GM12878 (cell line): Measurements from ENCODE around the gene FAM177B. TPM values are rescaled to one million over a fixed set of nuclear protein-coding genes. Genes with fewer than 3 reads are reported as not detected.

Experiments used
- ATAC-seq: fragments of 200-7000 bp; cut with Tn5 transposase; 3 replicates; pipeline ENCODE4 v1.9.1; 2020; ENCODE audit warnings: mild to moderate bottlenecking, moderate library complexity
- BruUV-seq: library from RNA; stranded (reverse); fragments of 400-500 nt; replicated peaks from 2 replicates; lab custom pipeline; 2021; lab: Mats Ljungman, UMichigan
- CTCF ChIA-PET: fragments of 300-600 bp; sonication (Branson Sonifier 250); formaldehyde crosslinking; extraction: SDS; loops from one replicate; lab custom pipeline; 2021; ENCODE audit warnings: inconsistent platforms; lab: Yijun Ruan, JAX
- POLR2A ChIA-PET: fragments of 350-600 bp; formaldehyde crosslinking; extraction: SDS; loops from one replicate; lab custom pipeline; 2021; ENCODE audit warnings: inconsistent platforms; lab: Charles Lee
- RAD21 ChIA-PET: fragments of 300-600 bp; sonication (Branson Sonifier 250); formaldehyde crosslinking; loops from one replicate; lab custom pipeline; 2023; ENCODE audit warnings: antibody characterized with exemption; ENCODE audit not compliant: unreplicated experiment; lab: Charles Lee
- SMC1A ChIA-PET: fragments of 300-600 bp; sonication (Branson Sonifier 250); formaldehyde crosslinking; loops from one replicate; lab custom pipeline; 2023; ENCODE audit not compliant: unreplicated experiment, uncharacterized antibody; lab: Charles Lee
- DNase-seq: peaks from one replicate; pipeline ENCODE4 v3.0.0-alpha.2; 2011; ENCODE audit warnings: low read depth, low spot score
- FAIRE-seq: peaks from 3 replicates; lab custom pipeline; 2011; peaks lifted over from hg19 to GRCh38; lab: Jason Lieb, UNC
- H2AFZ ChIP-seq: 2 replicates; pipeline ENCODE4 v1.6.0; 2011; ENCODE audit warnings: low read depth, low read length, control low read depth; ENCODE audit not compliant: control insufficient read depth
- H3K27ac ChIP-seq: 2 replicates; pipeline ENCODE4 v1.5.1; 2011; ENCODE audit warnings: control low read depth; ENCODE audit not compliant: control insufficient read depth, insufficient read depth
- H3K27me3 ChIP-seq, 2 experiments: replicated peaks in 1 of 2; 2 replicates each; pipeline versions ENCODE4 v1.6.0 to v1.6.1; 2011; ENCODE audit warnings: low read length in 1 of 2; ENCODE audit not compliant: control insufficient read depth in 2 of 2, insufficient read depth in 2 of 2
- H3K36me3 ChIP-seq, 2 experiments: 2 replicates each; pipeline ENCODE4 v1.5.1; 2011; ENCODE audit warnings: low read length in 1 of 2; ENCODE audit not compliant: control insufficient read depth in 2 of 2, insufficient read depth in 2 of 2
- H3K4me1 ChIP-seq: 2 replicates; pipeline ENCODE4 v1.6.1; 2011; ENCODE audit warnings: mild to moderate bottlenecking, low read length, moderate library complexity, mixed read lengths; ENCODE audit not compliant: control insufficient read depth, insufficient read depth
- H3K4me2 ChIP-seq: 2 replicates; pipeline ENCODE4 v1.6.0; 2011; ENCODE audit warnings: control low read depth; ENCODE audit not compliant: control insufficient read depth, insufficient read depth
- H3K4me3 ChIP-seq: fragments of 200-600 bp; sonication (generic); 2 replicates; pipeline ENCODE4 v1.5.1; 2016
- H3K79me2 ChIP-seq: 2 replicates; pipeline ENCODE4 v1.6.0; 2011; ENCODE audit warnings: low read length; ENCODE audit not compliant: control insufficient read depth, insufficient read depth
- H3K9ac ChIP-seq: 2 replicates; pipeline ENCODE4 v1.8.0; 2011; ENCODE audit warnings: low read length, control low read depth, mixed read lengths; ENCODE audit not compliant: control insufficient read depth, insufficient read depth
- H3K9me3 ChIP-seq: replicated peaks from 3 replicates; pipeline ENCODE4 v1.5.1; 2011; ENCODE audit warnings: mild to moderate bottlenecking, low read length; ENCODE audit not compliant: control insufficient read depth, insufficient read depth
- H4K20me1 ChIP-seq: 2 replicates; pipeline ENCODE4 v1.6.0; 2011; ENCODE audit not compliant: control insufficient read depth, insufficient read depth
- ASH2L ChIP-seq: fragments of 300-600, 200-600 bp; sonication (generic); IDR thresholded peaks from 2 replicates; pipeline ENCODE4 v1.6.1; 2017; ENCODE audit warnings: low read depth, mild to moderate bottlenecking, borderline replicate concordance
- ATF3 ChIP-seq: IDR thresholded peaks from 2 replicates; pipeline ENCODE4 v1.6.1; 2011; ENCODE audit warnings: low read depth, mild to moderate bottlenecking, low read length, moderate library complexity, borderline replicate concordance; ENCODE audit errors: extremely low read depth
- BCL11A ChIP-seq: IDR thresholded peaks from 2 replicates; pipeline ENCODE4 v1.6.1; 2011; ENCODE audit warnings: low read depth, low read length
- CTCF ChIP-seq, 3 experiments: IDR thresholded peaks in 2 of 3; conservative IDR thresholded peaks in 1 of 3; 2 replicates each; pipeline ENCODE4 v1.5.1; 2011; ENCODE audit warnings: low read depth in 3 of 3, low read length in 3 of 3, mild to moderate bottlenecking in 3 of 3, control low read depth in 2 of 3, moderate library complexity in 2 of 3, inconsistent platforms in 1 of 3, mixed read lengths in 1 of 3; ENCODE audit not compliant: control insufficient read depth in 2 of 3, insufficient read depth in 1 of 3; ENCODE audit errors: extremely low read depth in 1 of 3
- DPF2 ChIP-seq: fragments of 450-650 bp; IDR thresholded peaks from 2 replicates; pipeline ENCODE4 v1.6.1; 2017; ENCODE audit warnings: mild to moderate bottlenecking
- IKZF2 ChIP-seq, 2 experiments: fragments of 450-650 bp; IDR thresholded peaks; 2 replicates each; pipeline ENCODE4 v1.6.1; 2017; ENCODE audit warnings: mild to moderate bottlenecking in 2 of 2, moderate library complexity in 2 of 2
- MAX ChIP-seq: IDR thresholded peaks from 2 replicates; pipeline ENCODE4 v1.6.1; 2012; ENCODE audit warnings: low read depth, low read length, improper control_type of control experiment
- MEF2A ChIP-seq: IDR thresholded peaks from 2 replicates; pipeline ENCODE4 v1.6.1; 2011; ENCODE audit warnings: low read depth, mild to moderate bottlenecking, low read length, moderate library complexity; ENCODE audit not compliant: insufficient read depth
- NR2F1 ChIP-seq: fragments of 450-650 bp; conservative IDR thresholded peaks from 2 replicates; pipeline ENCODE4 v1.6.1; 2017; ENCODE audit warnings: mild to moderate bottlenecking
- PAX5 ChIP-seq: IDR thresholded peaks from 2 replicates; pipeline ENCODE4 v1.6.1; 2011; ENCODE audit warnings: low read depth, low read length, borderline replicate concordance
- PBX3 ChIP-seq: IDR thresholded peaks from 2 replicates; pipeline ENCODE4 v1.6.1; 2011; ENCODE audit warnings: mild to moderate bottlenecking, low read depth, low read length, moderate library complexity; ENCODE audit not compliant: insufficient replicate concordance
- SREBF2 ChIP-seq: IDR thresholded peaks from 2 replicates; pipeline ENCODE4 v1.6.1; 2012; ENCODE audit warnings: mild to moderate bottlenecking, low read length
- TCF12 ChIP-seq: IDR thresholded peaks from 2 replicates; pipeline ENCODE4 v1.6.1; 2011; ENCODE audit warnings: low read depth, mild to moderate bottlenecking, low read length
- TCF7 ChIP-seq: IDR thresholded peaks from 2 replicates; pipeline ENCODE4 v1.6.1; 2014; ENCODE audit warnings: antibody characterized with exemption, borderline replicate concordance
- USF1 ChIP-seq: IDR thresholded peaks from 2 replicates; pipeline ENCODE4 v1.6.1; 2011; ENCODE audit warnings: borderline replicate concordance, low read depth, mild to moderate bottlenecking, moderate library complexity, mixed read lengths, low read length; ENCODE audit not compliant: insufficient read depth; ENCODE audit errors: extremely low read length
- USF2 ChIP-seq: IDR thresholded peaks from 2 replicates; pipeline ENCODE4 v1.6.1; 2011; ENCODE audit warnings: low read depth, low read length, improper control_type of control experiment, borderline replicate concordance
- WGBS: methylation state at CpG from one replicate; pipeline ENCODE4 v1.1.6; 2016; ENCODE audit warnings: low lambda C conversion rate; ENCODE audit not compliant: insufficient replicate concordance, insufficient coverage; ENCODE audit errors: missing lambda C conversion rate; 5-methylcytosine and 5-hydroxymethylcytosine counted together
- in situ Hi-C: fragments of 300-500 bp; cut with MboI; formaldehyde crosslinking; loops from 9 replicates; pipeline ENCODE4 v1.14.3; 2018; ENCODE audit warnings: mixed read lengths
- intact Hi-C: fragments of 100-400 bp; cut with micrococcal nuclease; formaldehyde crosslinking; loops from one replicate; pipeline ENCODE4 v1.14.2; 2022; ENCODE audit not compliant: unreplicated experiment
- polyA plus RNA-seq, 11 experiments: library from polyadenylated mRNA; depleted of rRNA in 4 of 11; unstranded in 6 of 11; stranded (reverse) in 5 of 11; fragments of >200 nt; fragmentation: Nextera tagmentation in 4 of 11; fragmentation: Illumina TruSeq in 1 of 11; extraction: Ambion mirVana in 4 of 11; extraction: Trizol in 1 of 11; gene quantifications; 1 replicate in 1 of 11; 2 replicates in 10 of 11; pipeline versions ENCODE4 v1.2.1 to v1.2.3, GENCODE V29; 2011 to 2016; ENCODE audit warnings: inconsistent platforms in 2 of 11, missing spikeins in 2 of 11, low read depth in 1 of 11
- total RNA-seq, 4 experiments: library from RNA; depleted of rRNA in 3 of 4; stranded (reverse); fragments of >200 nt in 3 of 4; fragmentation: Illumina TruSeq in 1 of 4; extraction: Trizol in 1 of 4; gene quantifications; 2 replicates each; pipeline versions ENCODE4 v1.2.1 to v1.2.3, GENCODE V29; 2013 to 2021

Gene FAM177B
- total and polyA plus RNA-seq, 10 of the 15 experiments (the other 5 are each of a cell fraction or from before 2014, with no cell fraction given), result 0.06 TPM; not detected in 9

- no peak for TF ChIP-seq MAX
- no peak for TF ChIP-seq PBX3
- no peak for TF ChIP-seq DPF2
- no peak for TF ChIP-seq IKZF2 (IDR thresholded peaks at IDR 0.05)
- TF ChIP-seq USF1, result no peak
- TF ChIP-seq TCF7, result no peak
- TF ChIP-seq, all 136 proteins: peak for 0
Observed at GRCh38 chr1:222739465-222739864, 2.5 kb downstream of the FAM177B start (continued).

- no peaks in the 10 kb centered on the region for H3K27me3 ChIP-seq
- H3K4me1 ChIP-seq, result no peaks in the 10 kb centered on the region
- 43% methylated on average over 1 of the region's 1 CpG for WGBS
- ATAC-seq (no peak), FAIRE-seq (no peak), DNase-seq (no peak)
- POLR2A ChIA-PET, result no interaction called here
- no peaks in the 10 kb centered on the region for H3K9me3 ChIP-seq
- H3K4me3 ChIP-seq, result no peak overlapping the region
- H3K79me2 ChIP-seq, result no peaks in the 10 kb centered on the region
- no TSS peak for BruUV-seq
- in situ Hi-C loops, result loop anchor here (10.0 kb wide), 1 partner anchor 345 kb away; no protein-coding TSS in a partner anchor
- no peak overlapping the region for H2AFZ ChIP-seq
- no peak overlapping the region for H3K27ac ChIP-seq
- SMC1A ChIA-PET, result interaction anchor here (0.7 to 1.7 kb wide), 4 partner anchors 11 to 394 kb away, joined by 3 to 16 read pairs (median 3); no protein-coding TSS in a partner anchor
- no peak overlapping the region for H3K4me2 ChIP-seq
- intact Hi-C loops, result no loop called here
- CTCF ChIA-PET, result interaction anchor here (0.6 to 2.9 kb wide), 13 partner anchors 11 to 888 kb away, joined by 3 to 29 read pairs (median 4); no protein-coding TSS in a partner anchor
- no peaks in the 10 kb centered on the region for H3K36me3 ChIP-seq
- H3K9ac ChIP-seq, result no peak overlapping the region
- H4K20me1 ChIP-seq, result no peaks in the 10 kb centered on the region
- RAD21 ChIA-PET, result interaction anchor here (2.3 kb wide), 1 partner anchor 384 kb away, joined by 10 read pairs; no protein-coding TSS in a partner anchor
- no peak for TF ChIP-seq SREBF2
- no peak for TF ChIP-seq TCF12
- no peak for TF ChIP-seq MEF2A
- TF ChIP-seq PAX5, result no peak
- TF ChIP-seq USF2, result no peak
- no peak for TF ChIP-seq TCF7
- TF ChIP-seq ATF3, result no peak
- no peak for TF ChIP-seq CTCF (IDR thresholded peaks at IDR 0.05 in 2 of 3, conservative IDR thresholded peaks at IDR 0.05 in 1 of 3; ENCODE audit: control insufficient read depth in 2 of 3, extremely low read depth in 1 of 3, insufficient read depth in 1 of 3, low read depth in 3 of 3, low read length in 3 of 3)
- no peak for TF ChIP-seq BCL11A
- no peak for TF ChIP-seq NR2F1
- TF ChIP-seq ASH2L, result no peak
- no peak for TF ChIP-seq MAX
Observed at GRCh38 chr1:222739929-222740328, 2.9 kb downstream of the FAM177B start.
